K562 (cell line): ENCODE data around the gene FAM53C. TPM values are rescaled to one million over a fixed set of nuclear protein-coding genes. Genes with fewer than 3 reads are reported as not detected.
A peak's percentile ranks its signal among the peaks of the same experiment; 100 is the strongest.

Experiments used
- ARHGAP35 ChIP-seq: fragments of 450-650 bp; IDR thresholded peaks from 2 replicates; pipeline ENCODE4 v1.6.1; 2018; ENCODE audit not compliant: partially characterized antibody
- BDP1 ChIP-seq: IDR thresholded peaks from 3 replicates; pipeline ENCODE4 v1.6.1; 2011; ENCODE audit not compliant: insufficient read length, insufficient read depth
- CBX8 ChIP-seq: fragments of 200-600 bp; sonication (generic); IDR thresholded peaks from 2 replicates; pipeline ENCODE4 v1.6.1; 2012; ENCODE audit warnings: borderline replicate concordance, mixed run types, low read depth, mild to moderate bottlenecking, moderate library complexity, mixed read lengths, low read length, control low read depth, inconsistent platforms; ENCODE audit not compliant: poor library complexity, severe bottlenecking; ENCODE audit errors: extremely low read depth
- CCNT2 ChIP-seq: IDR thresholded peaks from 2 replicates; pipeline ENCODE4 v1.6.1; 2011; ENCODE audit warnings: borderline replicate concordance, low read depth, mild to moderate bottlenecking, moderate library complexity, mixed read lengths, low read length; ENCODE audit not compliant: insufficient read length; ENCODE audit errors: extremely low read depth
- DIDO1 ChIP-seq: fragments of 450-650 bp; IDR thresholded peaks from 2 replicates; pipeline ENCODE4 v1.6.1; 2016; ENCODE audit warnings: low read depth, missing biosample characterization, missing genetic modification characterization
- HINFP ChIP-seq: fragments of 450-650 bp; conservative IDR thresholded peaks from 2 replicates; pipeline ENCODE4 v1.6.1; 2016; ENCODE audit warnings: missing genetic modification characterization, low read depth, mild to moderate bottlenecking, control low read depth, missing compliant biosample characterization
- KAT7 ChIP-seq: sonication (generic); formaldehyde crosslinking; IDR thresholded peaks from 2 replicates; pipeline ENCODE4 v1.8.0; 2022; ENCODE audit warnings: missing genetic modification reagents, mild to moderate bottlenecking, borderline replicate concordance
- NONO ChIP-seq, 2 experiments: fragments of 200-400 bp in 1 of 2; fragments of 450-650 bp in 1 of 2; formaldehyde crosslinking in 1 of 2; IDR thresholded peaks; 2 replicates each; pipeline ENCODE4 v1.6.1; 2017; ENCODE audit warnings: low read depth in 2 of 2, mild to moderate bottlenecking in 2 of 2, moderate library complexity in 2 of 2, low read length in 1 of 2
- NRF1 ChIP-seq, 2 experiments: fragments of 450-650 bp; IDR thresholded peaks in 1 of 2; conservative IDR thresholded peaks in 1 of 2; 2 replicates each; pipeline ENCODE4 v1.6.1; 2014; ENCODE audit warnings: mild to moderate bottlenecking in 2 of 2
- OTX1 ChIP-seq: fragments of 450-650 bp; formaldehyde crosslinking; IDR thresholded peaks from 2 replicates; pipeline ENCODE4 v1.4.0; 2022; ENCODE audit warnings: mild to moderate bottlenecking
- SIX5 ChIP-seq, 2 experiments: IDR thresholded peaks; 2 replicates each; pipeline ENCODE4 v1.6.1; 2011; ENCODE audit warnings: low read length in 2 of 2, borderline replicate concordance in 1 of 2, low read depth in 1 of 2, mild to moderate bottlenecking in 1 of 2, moderate library complexity in 1 of 2; ENCODE audit not compliant: insufficient read depth in 1 of 2
- TEAD1 ChIP-seq, 2 experiments: fragments of 450-650 bp in 1 of 2; sonication (generic) in 1 of 2; formaldehyde crosslinking; IDR thresholded peaks; 2 replicates each; pipeline versions ENCODE4 v1.4.0 to v1.8.0; 2020 to 2022; ENCODE audit warnings: mild to moderate bottlenecking in 2 of 2, missing genetic modification reagents in 1 of 2
- THAP12 ChIP-seq: fragments of 250-450 bp; sonication (Bioruptor Pico); IDR thresholded peaks from 2 replicates; pipeline ENCODE4 v1.9.0; 2021; ENCODE audit warnings: mild to moderate bottlenecking, inconsistent platforms
- ZBED1 ChIP-seq: IDR thresholded peaks from 2 replicates; pipeline ENCODE4 v1.6.1; 2014
- ZNF184 ChIP-seq: sonication (generic); formaldehyde crosslinking; IDR thresholded peaks from 2 replicates; pipeline ENCODE4 v1.5.0; 2020; ENCODE audit warnings: missing genetic modification reagents
- ZNF277 ChIP-seq: fragments of 250-450 bp; sonication (Bioruptor Pico); IDR thresholded peaks from 2 replicates; pipeline ENCODE4 v1.8.0; 2022; ENCODE audit warnings: inconsistent platforms, mild to moderate bottlenecking, moderate library complexity, borderline replicate concordance
- ZNF395 ChIP-seq: fragments of 200-800 bp; sonication (Bioruptor generic); IDR thresholded peaks from 2 replicates; pipeline ENCODE4 v1.6.1; 2017; ENCODE audit warnings: missing genetic modification characterization, missing compliant biosample characterization
- polyA plus RNA-seq, 8 experiments: library from polyadenylated mRNA; depleted of rRNA in 4 of 8; stranded (reverse) in 5 of 8; unstranded in 3 of 8; fragments of >200 nt; fragmentation: Nextera tagmentation in 2 of 8; fragmentation: Illumina TruSeq in 1 of 8; extraction: Ambion mirVana in 2 of 8; extraction: Trizol in 1 of 8; gene quantifications; 2 replicates each; pipeline versions ENCODE4 v1.2.1 to v1.2.3, GENCODE V29; 2011 to 2014; ENCODE audit warnings: inconsistent platforms in 1 of 8, missing spikeins in 1 of 8
- total RNA-seq, 7 experiments: library from RNA; depleted of rRNA in 6 of 7; stranded (reverse); fragments of >200 nt in 6 of 7; fragmentation: Illumina TruSeq in 2 of 7; extraction: Trizol in 2 of 7; gene quantifications; 2 replicates each; pipeline versions ENCODE4 v1.2.1 to v1.2.3, GENCODE V29; 2011 to 2021; ENCODE audit warnings: low replicate concordance in 1 of 7

The FAM53C gene
- total and polyA plus RNA-seq, 9 of the 15 experiments (the other 6 are each of a cell fraction or from before 2014, with no cell fraction given) = 9.7 to 38.5 (median 25.2) TPM

GRCh38 chr5:138331449-138332368, 6.4 kb upstream of the FAM53C start, which contains the start of gene CDC25C (continued):
- no peak for TF ChIP-seq TEAD1 (CRISPR knock-in tag; IDR thresholded peaks at IDR 0.05)
- no peak for TF ChIP-seq BDP1
- peak; percentile 93 to 95 for TF ChIP-seq NRF1 (conservative IDR thresholded peaks at IDR 0.05 in 1 of 2, IDR thresholded peaks at IDR 0.05 in 1 of 2)
- no peak for TF ChIP-seq NONO (IDR thresholded peaks at IDR 0.05; ENCODE audit: low read depth in 2 of 2, low read length in 1 of 2)
- TF ChIP-seq ZNF184 (CRISPR knock-in tag) = no peak
- no peak for TF ChIP-seq DIDO1 (tag)
- peak; percentile 78; the same call in 1 of the 2 replicates for TF ChIP-seq THAP12 (CRISPR knock-in tag)
- no peak for TF ChIP-seq SIX5 (IDR thresholded peaks at IDR 0.05; ENCODE audit: borderline replicate concordance in 1 of 2, insufficient read depth in 1 of 2, low read depth in 1 of 2, low read length in 2 of 2)
- TF ChIP-seq OTX1 = 0 out of 2 replicates have a peak, but pooled peaks have one; percentile 15
- TF ChIP-seq HINFP = no peak
- TF ChIP-seq ARHGAP35 = no peak
- no peak for TF ChIP-seq ZBED1
- TF ChIP-seq KAT7 (CRISPR knock-in tag) = no peak
- TF ChIP-seq ZNF277 = no peak
- no peak for TF ChIP-seq CBX8
- TF ChIP-seq ZNF395 (CRISPR knock-in tag) = no peak
- TF ChIP-seq CCNT2 = peak; percentile 21
